Panc1 (cell line): ENCODE results near the gene BRD1. TPM values are rescaled to one million over a fixed set of nuclear protein-coding genes. Genes with fewer than 3 reads are reported as not detected.

Source experiments
- ATAC-seq: fragments of 200-7000 bp; cut with Tn5 transposase; 2 replicates; pipeline ENCODE4 v1.9.1; 2020; ENCODE audit warnings: mild to moderate bottlenecking, moderate library complexity
- BruUV-seq: library from RNA; stranded (reverse); fragments of 400-500 nt; replicated peaks from 2 replicates; lab custom pipeline; 2021; lab: Mats Ljungman, UMichigan
- CTCF ChIA-PET: fragments of 300-600 bp; sonication (Branson Sonifier 250); formaldehyde crosslinking; loops from one replicate; lab custom pipeline; 2022; ENCODE audit warnings: antibody characterized with exemption; lab: Charles Lee
- POLR2A ChIA-PET: fragments of 300-600 bp; sonication (Branson Sonifier 250); formaldehyde crosslinking; loops from one replicate; lab custom pipeline; 2022; ENCODE audit warnings: antibody characterized with exemption; lab: Charles Lee
- DNase-seq: peaks from one replicate; pipeline ENCODE4 v3.0.0-alpha.2; 2010; ENCODE audit warnings: low read depth, low spot score
- H3K27ac ChIP-seq: 2 replicates; pipeline ENCODE4 v1.5.1; 2011; ENCODE audit warnings: mild to moderate bottlenecking, low read length, inconsistent platforms
- H3K27me3 ChIP-seq: fragments of 200-500 bp; sonication (Bioruptor generic); 2 replicates; pipeline ENCODE4 v1.6.0; 2014; ENCODE audit warnings: low read length, inconsistent platforms; ENCODE audit not compliant: control insufficient read depth, insufficient read depth
- H3K36me3 ChIP-seq: fragments of 200-500 bp; sonication (Bioruptor generic); 2 replicates; pipeline ENCODE4 v1.5.1; 2014; ENCODE audit warnings: inconsistent platforms, mild to moderate bottlenecking, low read length, moderate library complexity; ENCODE audit not compliant: control insufficient read depth, insufficient read depth
- H3K4me1 ChIP-seq: 2 replicates; pipeline ENCODE4 v1.5.1; 2011; ENCODE audit warnings: inconsistent platforms, mild to moderate bottlenecking, low read length, moderate library complexity; ENCODE audit not compliant: control insufficient read depth, insufficient read depth
- H3K4me3 ChIP-seq, 2 experiments: 2 replicates each; pipeline ENCODE4 v1.5.1; 2011 to 2012; ENCODE audit warnings: low read depth in 2 of 2, low read length in 2 of 2, mild to moderate bottlenecking in 2 of 2, inconsistent platforms in 1 of 2, moderate library complexity in 1 of 2
- H3K9me3 ChIP-seq: fragments of 200-500 bp; sonication (Bioruptor generic); 2 replicates; pipeline ENCODE4 v1.5.1; 2014; ENCODE audit warnings: low read depth, mild to moderate bottlenecking, inconsistent platforms, low read length, moderate library complexity; ENCODE audit not compliant: control insufficient read depth, insufficient read depth
- POLR2AphosphoS5 ChIP-seq: IDR thresholded peaks from 2 replicates; pipeline ENCODE4 v1.6.1; 2012; ENCODE audit warnings: mild to moderate bottlenecking, low read depth, low read length, moderate library complexity
- SIN3A ChIP-seq: IDR thresholded peaks from 2 replicates; pipeline ENCODE4 v1.6.1; 2012; ENCODE audit warnings: low read depth, mild to moderate bottlenecking, low read length, moderate library complexity, borderline replicate concordance; ENCODE audit not compliant: insufficient read depth
- TCF7L2 ChIP-seq: IDR thresholded peaks from 2 replicates; pipeline ENCODE4 v1.6.1; 2011; ENCODE audit warnings: mild to moderate bottlenecking, low read depth, low read length, inconsistent platforms
- in situ Hi-C: cut with HindIII; loops from 2 replicates; pipeline ENCODE4 v1.10.0; 2016; ENCODE audit warnings: low sequenced_read_pairs, low pct_unique_long_range_greater_than_20kb
- intact Hi-C: fragments of 100-400 bp; cut with micrococcal nuclease; formaldehyde crosslinking; loops from one replicate; pipeline ENCODE4 v1.10.0; 2022; ENCODE audit not compliant: unreplicated experiment
- total RNA-seq: library from RNA; stranded (reverse); gene quantifications from one replicate; pipeline ENCODE4 v1.2.1, GENCODE V29; 2021; ENCODE audit not compliant: unreplicated experiment
- TF ChIP-seq, protein P1 (sequence below), 2 experiments: IDR thresholded peaks; 2 replicates each; pipeline ENCODE4 v1.6.1; 2011 to 2012; ENCODE audit warnings: low read depth in 2 of 2, control low read depth in 1 of 2, low read length in 1 of 2, mild to moderate bottlenecking in 1 of 2, moderate library complexity in 1 of 2; ENCODE audit not compliant: insufficient read depth in 1 of 2
- TF ChIP-seq, protein P2 (sequence below): fragments of 450-650 bp; IDR thresholded peaks from 2 replicates; pipeline ENCODE4 v1.5.1; 2017; ENCODE audit warnings: mild to moderate bottlenecking

BRD1 gene
- total RNA-seq, 1 experiment from 2014 or later = 24.0 TPM

DNA sequence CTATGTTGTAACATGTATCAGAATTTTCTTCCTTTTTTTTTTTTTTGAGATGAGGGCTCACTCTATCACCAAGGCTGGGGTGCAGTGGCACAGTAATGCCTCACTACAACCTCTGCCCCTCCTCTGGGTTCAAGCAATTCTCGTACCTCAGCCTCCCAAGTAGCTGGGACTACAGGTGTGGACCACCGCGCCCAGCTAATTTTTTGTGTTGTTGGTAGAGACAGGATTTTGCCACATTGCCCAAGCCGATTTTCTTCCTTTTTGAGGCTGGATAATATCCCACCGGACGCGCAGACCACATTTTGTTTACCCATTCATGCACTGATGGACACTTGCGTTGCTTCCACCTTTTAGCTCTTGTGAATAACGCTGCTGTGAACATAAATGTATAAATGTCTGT, 97.0 kb downstream of the BRD1 start:
- no TSS peak for BruUV-seq
- in situ Hi-C loops (no loop called here), intact Hi-C loops (no loop called here)
- H3K9me3 ChIP-seq = no peaks in the 10 kb centered on the region
- H3K4me3 ChIP-seq = no peak overlapping the region
- POLR2A ChIA-PET = no interaction called here
- H3K36me3 ChIP-seq = no peaks in the 10 kb centered on the region
- no peak overlapping the region for H3K27ac ChIP-seq
- H3K4me1 ChIP-seq = no peaks in the 10 kb centered on the region
- peaks cover 7% of the 10 kb centered on the region for H3K27me3 ChIP-seq
- DNase-seq (no peak), ATAC-seq (no peak)
- TF ChIP-seq POLR2AphosphoS5 (no peak), TCF7L2 (no peak), SIN3A (no peak)
- TF ChIP-seq, protein P1, sequence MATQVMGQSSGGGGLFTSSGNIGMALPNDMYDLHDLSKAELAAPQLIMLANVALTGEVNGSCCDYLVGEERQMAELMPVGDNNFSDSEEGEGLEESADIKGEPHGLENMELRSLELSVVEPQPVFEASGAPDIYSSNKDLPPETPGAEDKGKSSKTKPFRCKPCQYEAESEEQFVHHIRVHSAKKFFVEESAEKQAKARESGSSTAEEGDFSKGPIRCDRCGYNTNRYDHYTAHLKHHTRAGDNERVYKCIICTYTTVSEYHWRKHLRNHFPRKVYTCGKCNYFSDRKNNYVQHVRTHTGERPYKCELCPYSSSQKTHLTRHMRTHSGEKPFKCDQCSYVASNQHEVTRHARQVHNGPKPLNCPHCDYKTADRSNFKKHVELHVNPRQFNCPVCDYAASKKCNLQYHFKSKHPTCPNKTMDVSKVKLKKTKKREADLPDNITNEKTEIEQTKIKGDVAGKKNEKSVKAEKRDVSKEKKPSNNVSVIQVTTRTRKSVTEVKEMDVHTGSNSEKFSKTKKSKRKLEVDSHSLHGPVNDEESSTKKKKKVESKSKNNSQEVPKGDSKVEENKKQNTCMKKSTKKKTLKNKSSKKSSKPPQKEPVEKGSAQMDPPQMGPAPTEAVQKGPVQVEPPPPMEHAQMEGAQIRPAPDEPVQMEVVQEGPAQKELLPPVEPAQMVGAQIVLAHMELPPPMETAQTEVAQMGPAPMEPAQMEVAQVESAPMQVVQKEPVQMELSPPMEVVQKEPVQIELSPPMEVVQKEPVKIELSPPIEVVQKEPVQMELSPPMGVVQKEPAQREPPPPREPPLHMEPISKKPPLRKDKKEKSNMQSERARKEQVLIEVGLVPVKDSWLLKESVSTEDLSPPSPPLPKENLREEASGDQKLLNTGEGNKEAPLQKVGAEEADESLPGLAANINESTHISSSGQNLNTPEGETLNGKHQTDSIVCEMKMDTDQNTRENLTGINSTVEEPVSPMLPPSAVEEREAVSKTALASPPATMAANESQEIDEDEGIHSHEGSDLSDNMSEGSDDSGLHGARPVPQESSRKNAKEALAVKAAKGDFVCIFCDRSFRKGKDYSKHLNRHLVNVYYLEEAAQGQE (IDR thresholded peaks at IDR 0.05; ENCODE audit: insufficient read depth in 1 of 2, low read depth in 2 of 2, low read length in 1 of 2) = no peak
- TF ChIP-seq, protein P2, sequence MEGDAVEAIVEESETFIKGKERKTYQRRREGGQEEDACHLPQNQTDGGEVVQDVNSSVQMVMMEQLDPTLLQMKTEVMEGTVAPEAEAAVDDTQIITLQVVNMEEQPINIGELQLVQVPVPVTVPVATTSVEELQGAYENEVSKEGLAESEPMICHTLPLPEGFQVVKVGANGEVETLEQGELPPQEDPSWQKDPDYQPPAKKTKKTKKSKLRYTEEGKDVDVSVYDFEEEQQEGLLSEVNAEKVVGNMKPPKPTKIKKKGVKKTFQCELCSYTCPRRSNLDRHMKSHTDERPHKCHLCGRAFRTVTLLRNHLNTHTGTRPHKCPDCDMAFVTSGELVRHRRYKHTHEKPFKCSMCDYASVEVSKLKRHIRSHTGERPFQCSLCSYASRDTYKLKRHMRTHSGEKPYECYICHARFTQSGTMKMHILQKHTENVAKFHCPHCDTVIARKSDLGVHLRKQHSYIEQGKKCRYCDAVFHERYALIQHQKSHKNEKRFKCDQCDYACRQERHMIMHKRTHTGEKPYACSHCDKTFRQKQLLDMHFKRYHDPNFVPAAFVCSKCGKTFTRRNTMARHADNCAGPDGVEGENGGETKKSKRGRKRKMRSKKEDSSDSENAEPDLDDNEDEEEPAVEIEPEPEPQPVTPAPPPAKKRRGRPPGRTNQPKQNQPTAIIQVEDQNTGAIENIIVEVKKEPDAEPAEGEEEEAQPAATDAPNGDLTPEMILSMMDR = no peak
- CTCF ChIA-PET = interaction anchor here (0.7 kb wide), 1 partner anchor 38 kb away, joined by 6 read pairs; no protein-coding TSS in a partner anchor

DNA sequence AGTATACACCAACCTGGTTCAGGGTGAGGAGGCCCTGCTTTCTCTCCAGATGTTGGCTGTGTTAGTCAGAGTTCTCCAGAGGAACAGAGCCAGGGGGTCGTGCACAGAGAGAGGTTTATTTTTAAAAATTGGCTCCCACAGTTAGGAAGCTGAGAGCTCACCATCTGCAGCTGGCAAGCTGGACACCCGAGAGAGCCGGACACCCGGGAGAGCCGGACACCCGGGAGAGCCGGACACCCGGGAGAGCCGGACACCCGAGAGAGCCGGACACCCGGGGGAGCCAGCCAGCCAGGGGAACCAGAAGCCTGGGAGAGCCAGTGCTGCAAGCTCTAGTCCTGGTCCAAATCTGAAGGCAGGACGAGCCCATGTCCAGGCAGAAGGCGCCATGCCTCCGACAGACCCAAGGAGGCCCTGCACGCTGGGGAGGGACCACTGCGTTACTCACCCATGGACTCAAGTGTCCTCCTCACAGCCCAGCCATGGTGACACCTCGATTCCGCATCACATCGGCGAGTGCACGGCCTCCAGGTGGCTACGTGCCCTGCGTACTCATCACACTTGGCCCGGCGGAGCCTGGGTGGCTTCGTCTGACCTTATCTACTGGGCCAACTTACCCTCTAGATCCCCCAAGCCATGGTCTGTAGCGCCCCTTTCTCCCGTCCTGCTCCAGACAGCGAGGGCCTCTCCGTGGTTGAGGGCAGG, 99.0 kb downstream of the BRD1 start:
- H3K27me3 ChIP-seq = peaks cover 7% of the 10 kb centered on the region
- H3K4me3 ChIP-seq = no peak overlapping the region
- ChIA-PET CTCF (no interaction called here), POLR2A (no interaction called here)
- intact Hi-C loops = no loop called here
- in situ Hi-C loops = no loop called here
- no peak overlapping the region for H3K27ac ChIP-seq
- H3K36me3 ChIP-seq = no peaks in the 10 kb centered on the region
- no peaks in the 10 kb centered on the region for H3K4me1 ChIP-seq
- TF ChIP-seq, protein P2 = no peak
- TF ChIP-seq, protein P1 (IDR thresholded peaks at IDR 0.05; ENCODE audit: insufficient read depth in 1 of 2, low read depth in 2 of 2, low read length in 1 of 2) = no peak
- TF ChIP-seq POLR2AphosphoS5 (no peak), SIN3A (no peak), TCF7L2 (no peak)
- no peaks in the 10 kb centered on the region for H3K9me3 ChIP-seq
- DNase-seq = no peak
- BruUV-seq = no TSS peak
- ATAC-seq = no peak
